ENCODE results near the gene RFWD3. TPM values are rescaled to one million over a fixed set of nuclear protein-coding genes. Genes with fewer than 3 reads are reported as not detected.
A peak's percentile ranks its signal among the peaks of the same experiment; 100 is the strongest.

RFWD3 gene
- total and polyA plus RNA-seq, 2 of the 8 experiments (the other 6 are each of a cell fraction or from before 2014, with no cell fraction given): 67.1 to 114 TPM

GRCh38 chr16:74606521-74607309 lies 60.0 kb downstream of the RFWD3 start, which contains the start of gene GLG1 (continued):
- TF ChIP-seq CTCF (IDR thresholded peaks at IDR 0.05; ENCODE audit: control extremely low read depth in 1 of 3, insufficient read depth in 1 of 3, low read depth in 1 of 3, low read length in 3 of 3): no peak
- peak; percentile 77 for TF ChIP-seq TAF7 (optimal IDR thresholded peaks at IDR 0.05; ENCODE audit: borderline replicate concordance, low read depth, low read length)
- no peak for TF ChIP-seq EGR1 (IDR thresholded peaks at IDR 0.05; ENCODE audit: borderline replicate concordance, low read depth, low read length)
- TF ChIP-seq SAP30 (IDR thresholded peaks at IDR 0.05; ENCODE audit: insufficient read depth, insufficient replicate concordance, low read length): no peak
- peak; percentile 89 to 92 for TF ChIP-seq POLR2A (IDR thresholded peaks at IDR 0.05; ENCODE audit: control extremely low read depth in 1 of 2, low read depth in 2 of 2, low read length in 2 of 2)
- no peak for TF ChIP-seq NRF1 (IDR thresholded peaks at IDR 0.05; ENCODE audit: low read depth, low read length)
- TF ChIP-seq CBX8 (IDR thresholded peaks at IDR 0.05; ENCODE audit: borderline replicate concordance, low read depth, low read length): no peak
- no peak for TF ChIP-seq ZNF274 (IDR thresholded peaks at IDR 0.05; ENCODE audit: borderline replicate concordance, extremely low read depth, low read length)
- peak in 1 of 2 experiments; percentile 2; a peak in 1 of 4 replicates for TF ChIP-seq SIN3A (conservative IDR thresholded peaks at IDR 0.05 in 1 of 2, IDR thresholded peaks at IDR 0.05 in 1 of 2; ENCODE audit: low read depth in 1 of 2, low read length in 2 of 2)
- TF ChIP-seq SUZ12 (IDR thresholded peaks at IDR 0.05; ENCODE audit: low read length): no peak
- no peak for TF ChIP-seq BRCA1 (IDR thresholded peaks at IDR 0.05; ENCODE audit: low read depth, low read length)
- no peak for TF ChIP-seq CEBPB (IDR thresholded peaks at IDR 0.05; ENCODE audit: low read depth, low read length)
- TF ChIP-seq SRF (IDR thresholded peaks at IDR 0.05; ENCODE audit: low read depth, low read length): no peak; the same call in 1 of the 2 replicates
- TF ChIP-seq TEAD4 (IDR thresholded peaks at IDR 0.05; ENCODE audit: low read depth, low read length): no peak
- TF ChIP-seq JUN (IDR thresholded peaks at IDR 0.05; ENCODE audit: low read depth, low read length): no peak
- TF ChIP-seq MAFK (IDR thresholded peaks at IDR 0.05; ENCODE audit: low read depth, low read length): no peak
- no peak for TF ChIP-seq SIRT6 (IDR thresholded peaks at IDR 0.05; ENCODE audit: low read length)
- TF ChIP-seq FOSL1 (IDR thresholded peaks at IDR 0.05; ENCODE audit: insufficient read depth, low read depth, low read length): no peak
- TF ChIP-seq YY1 (IDR thresholded peaks at IDR 0.05; ENCODE audit: low read depth, low read length): peak; percentile 94
- TF ChIP-seq EZH2 (IDR thresholded peaks at IDR 0.05; ENCODE audit: low read depth, low read length, severe bottlenecking): no peak

Data from H1 (cell line).